NCI-H526 treated with DMSO at 0.1 percent for 48 hours (cell line): ENCODE results near the gene ERC2.

Experiments
- DNase-seq: peaks from one replicate; lab custom pipeline; 2025; lab: John Stamatoyannopoulos, UW

Gene ERC2

DNA sequence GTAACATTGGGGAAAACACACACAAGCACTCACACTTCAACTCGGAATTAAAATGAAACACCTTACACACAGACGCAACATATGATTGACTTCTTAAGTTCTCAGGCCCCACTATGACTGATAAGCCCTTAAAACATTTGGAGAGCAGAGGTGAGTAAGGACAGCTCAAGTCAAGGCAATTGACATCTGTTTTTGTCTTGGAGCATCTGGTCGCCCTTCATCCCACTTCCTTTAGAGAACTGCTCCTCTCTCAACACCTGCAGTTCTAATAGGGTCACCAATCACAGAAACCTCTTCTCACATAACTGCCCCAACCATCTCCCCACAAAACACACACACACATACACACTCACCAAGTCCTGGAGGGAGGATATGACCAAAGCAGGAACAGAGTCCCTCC lies 43.4 kb downstream of the ERC2 start:
- DNase-seq, result no peak

GRCh38 chr3:56424336-56424735 lies 43.9 kb downstream of the ERC2 start:
- DNase-seq, result no peak

DNA sequence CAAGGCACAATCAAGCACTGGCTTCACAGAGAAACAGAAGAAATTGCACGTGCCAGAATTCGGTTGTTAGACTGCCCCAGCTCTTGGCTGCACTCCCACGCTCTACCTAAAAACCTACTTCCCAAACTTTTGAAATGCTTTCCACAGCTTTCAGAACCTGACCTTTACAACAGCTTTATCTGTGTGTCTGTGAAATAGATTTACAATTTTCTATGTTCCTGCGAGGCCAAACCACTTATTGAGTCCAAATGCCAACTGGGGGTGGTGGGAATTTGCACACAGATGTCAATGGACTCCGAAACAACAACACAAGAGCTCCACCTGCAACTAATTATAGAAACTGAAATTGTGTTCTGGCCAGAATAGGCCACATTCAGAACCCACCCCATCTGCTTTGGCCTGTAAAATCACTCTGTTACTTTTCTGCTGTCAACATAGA lies 44.6 kb downstream of the ERC2 start:
- DNase-seq, result no peak

- DNase-seq, result no peak
These were observed 46.0 kb downstream of the ERC2 start for GRCh38 chr3:56422316-56422715.

- no peak for DNase-seq
These were observed 47.1 kb downstream of the ERC2 start for GRCh38 chr3:56421205-56421604.

GRCh38 chr3:56415652-56416051 lies 52.6 kb downstream of the ERC2 start:
- no peak for DNase-seq

- no peak for DNase-seq
These were observed 54.4 kb downstream of the ERC2 start for GRCh38 chr3:56413911-56414310.

- no peak for DNase-seq
These were observed 57.1 kb downstream of the ERC2 start for GRCh38 chr3:56411166-56411565.

GRCh38 chr3:56410576-56410975 lies 57.7 kb downstream of the ERC2 start:
- DNase-seq, result no peak

- DNase-seq, result no peak
These were observed 58.5 kb downstream of the ERC2 start for GRCh38 chr3:56409790-56410189.

GRCh38 chr3:56408761-56409196 lies 59.5 kb downstream of the ERC2 start:
- no peak for DNase-seq

GRCh38 chr3:56406826-56407515 lies 61.3 kb downstream of the ERC2 start:
- DNase-seq, result no peak

DNA sequence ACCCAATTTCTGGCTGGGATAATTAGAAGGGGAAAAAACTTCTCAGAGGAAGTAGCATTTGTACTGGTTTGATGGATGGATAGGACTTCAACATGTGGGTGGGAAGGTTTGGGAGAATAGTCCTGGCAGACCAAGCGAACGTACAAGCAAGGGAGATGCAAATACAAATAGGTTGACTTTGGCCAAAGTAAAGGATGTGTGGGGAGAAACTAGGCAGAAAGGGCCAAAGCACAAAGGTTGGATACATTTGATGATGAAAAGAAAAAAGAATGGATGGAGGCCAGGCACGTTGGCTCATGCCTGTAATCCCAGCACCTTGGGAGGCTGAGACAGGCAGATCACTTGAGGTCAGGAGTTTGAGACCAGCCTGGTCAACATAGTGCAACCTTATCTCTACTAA lies 63.4 kb downstream of the ERC2 start:
- no peak for DNase-seq

DNA sequence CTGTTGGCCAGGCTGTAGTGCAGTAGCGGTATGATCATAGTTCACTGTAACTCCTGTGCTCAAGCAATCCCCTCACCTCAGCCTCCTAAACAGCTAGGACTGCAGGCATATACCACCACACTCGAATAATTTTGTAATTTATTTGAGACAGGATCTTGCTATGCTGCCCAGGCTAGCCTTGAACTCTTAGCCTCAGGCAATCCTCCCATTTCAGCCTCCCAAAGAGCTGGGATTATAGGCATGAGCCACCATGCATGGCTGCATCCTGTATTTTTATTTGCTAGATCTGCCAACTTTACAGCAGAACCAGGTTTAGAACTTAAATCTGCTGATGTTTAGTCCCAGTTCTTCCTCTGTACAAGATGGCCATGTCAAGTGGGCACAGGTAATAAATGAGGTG lies 69.6 kb downstream of the ERC2 start:
- DNase-seq, result no peak

DNA sequence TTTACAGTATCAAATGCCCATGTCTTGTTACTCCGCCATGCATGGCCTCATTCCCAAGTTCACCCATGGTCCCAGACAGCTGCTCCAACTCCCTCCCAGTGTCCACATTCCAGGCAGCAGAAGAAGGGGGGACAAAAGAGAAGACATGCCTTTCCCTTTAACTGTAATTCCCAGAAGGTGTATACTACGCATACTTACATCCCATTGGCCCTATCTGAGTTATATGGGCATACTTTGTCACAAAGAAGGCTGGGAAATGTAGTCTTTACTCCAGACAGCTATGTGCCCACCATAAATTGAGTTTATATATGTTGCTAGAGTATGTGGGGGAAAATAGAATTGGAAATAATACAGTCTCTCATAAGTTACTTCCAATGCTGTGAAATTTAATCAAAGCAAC lies 70.5 kb downstream of the ERC2 start:
- DNase-seq, result no peak

GRCh38 chr3:56389183-56389830 lies 79.0 kb downstream of the ERC2 start:
- no peak for DNase-seq

DNA sequence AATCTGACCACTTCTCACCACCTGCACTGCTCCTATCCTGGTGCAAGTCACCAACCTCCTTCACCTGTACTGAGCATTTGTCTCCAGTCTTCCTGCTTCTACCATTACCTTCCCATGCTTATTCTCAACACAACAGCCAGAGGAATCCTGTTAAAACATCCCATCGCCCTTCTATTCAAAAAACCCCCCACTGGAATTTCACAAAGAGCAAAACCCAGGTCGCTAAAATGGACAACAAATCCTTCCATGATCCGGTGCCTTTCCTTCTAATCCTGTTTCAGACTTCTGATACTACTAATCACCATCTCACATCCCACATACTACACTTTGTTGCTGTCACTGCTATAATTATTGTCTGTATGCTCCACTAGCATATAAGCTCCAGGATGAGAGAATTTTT lies 85.2 kb downstream of the ERC2 start:
- no peak for DNase-seq

DNA sequence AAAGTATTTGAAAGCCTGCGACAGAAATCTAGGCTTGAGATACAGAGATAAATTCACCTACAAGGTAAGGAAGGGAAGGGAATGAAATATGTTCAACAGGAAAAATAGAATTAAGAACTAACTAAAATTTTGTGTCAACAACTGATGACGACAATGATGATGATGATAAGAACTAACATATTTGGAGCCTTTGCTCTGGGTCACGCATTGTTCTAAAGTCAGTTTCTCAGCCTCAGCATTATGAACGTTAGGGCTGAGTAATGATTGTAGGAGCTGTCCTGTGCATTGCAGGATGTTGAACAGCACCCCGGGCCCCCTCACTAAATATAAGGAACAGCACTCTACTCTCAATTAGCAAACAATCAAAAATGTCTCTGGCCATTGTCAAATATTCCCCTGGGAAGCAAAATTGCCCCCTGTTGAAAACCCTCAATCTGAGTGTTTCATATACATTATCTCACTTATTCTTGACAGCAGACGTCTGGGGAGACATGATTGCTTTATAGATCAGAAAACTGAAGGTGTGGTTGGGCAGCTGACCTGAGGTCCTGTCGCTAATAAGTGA lies 88.5 kb downstream of the ERC2 start:
- no peak for DNase-seq

GRCh38 chr3:56375654-56376053 lies 92.6 kb downstream of the ERC2 start:
- no peak for DNase-seq

DNA sequence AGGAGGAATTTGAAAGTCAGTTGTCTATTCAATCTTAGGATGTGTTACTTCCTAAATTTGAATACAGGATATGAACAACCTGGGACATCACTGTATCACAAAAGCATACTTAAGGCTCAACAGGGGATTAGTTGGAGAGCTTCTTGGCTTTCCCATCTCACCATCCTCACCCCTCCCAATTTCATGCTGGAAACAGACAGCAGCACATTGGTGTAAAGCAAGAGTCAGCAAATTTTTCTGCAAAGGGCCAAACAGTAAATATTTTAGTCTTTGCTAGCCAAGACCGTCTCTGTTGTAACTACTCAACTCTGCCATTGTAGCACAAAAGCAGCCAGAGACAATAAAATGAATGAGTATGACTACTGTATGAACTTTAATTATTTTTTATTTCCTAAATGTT lies 94.9 kb downstream of the ERC2 start:
- DNase-seq, result no peak

GRCh38 chr3:56370991-56371775 lies 97.1 kb downstream of the ERC2 start:
- DNase-seq, result no peak

DNA sequence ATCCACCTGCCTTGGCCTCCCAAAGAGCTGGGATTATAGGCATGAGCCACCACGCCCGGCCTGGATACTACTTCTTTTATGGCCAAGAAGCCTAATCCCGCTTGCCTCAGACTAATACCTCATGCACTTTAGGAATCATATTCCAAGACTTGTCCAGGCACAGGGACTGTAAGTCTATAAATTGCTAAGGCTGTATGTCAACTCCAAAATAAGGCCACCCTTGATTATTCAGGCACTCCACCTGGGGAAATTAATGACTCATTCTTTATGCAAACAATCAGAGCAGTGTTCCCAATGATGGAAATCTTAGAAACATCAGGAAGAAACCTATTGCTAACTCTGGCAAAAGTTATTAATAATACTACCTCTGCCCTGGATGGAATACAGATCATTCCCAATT lies 98.4 kb downstream of the ERC2 start:
- no peak for DNase-seq

GRCh38 chr3:56368846-56369245 lies 99.4 kb downstream of the ERC2 start:
- no peak for DNase-seq
